SK-N-SH (cell line): ENCODE data around the gene COL23A1. TPM values are rescaled to one million over a fixed set of nuclear protein-coding genes. Genes with fewer than 3 reads are reported as not detected.

Experiments
- CTCF ChIA-PET: fragments of 300-600, 350-600 bp; formaldehyde crosslinking; extraction: SDS; loops from one replicate; lab custom pipeline; 2021; lab: Yijun Ruan, JAX
- POLR2A ChIA-PET: fragments of 350-600 bp; sonication (Branson Sonifier 250); formaldehyde crosslinking; extraction: SDS; loops from one replicate; lab custom pipeline; 2020; ENCODE audit warnings: antibody characterized with exemption, inconsistent platforms; lab: Yijun Ruan, JAX
- DNase-seq: peaks from one replicate; pipeline ENCODE4 v3.0.0; 2012
- H2AFZ ChIP-seq: fragments of 200-600 bp; sonication (generic); 2 replicates; pipeline ENCODE4 v1.8.1; 2016; ENCODE audit warnings: antibody characterized with exemption, mild to moderate bottlenecking, low read depth
- H3F3A ChIP-seq: fragments of 200-600 bp; sonication (generic); replicated peaks from 2 replicates; pipeline ENCODE3; 2016; ENCODE audit warnings: antibody characterized with exemption, mild to moderate bottlenecking; ENCODE audit not compliant: insufficient read depth
- H3K27ac ChIP-seq, 2 experiments: fragments of 200-500 bp in 1 of 2; fragments of 200-600 bp in 1 of 2; sonication (Bioruptor generic) in 1 of 2; sonication (generic), shearing (Covaris generic) in 1 of 2; 2 replicates each; pipeline versions ENCODE4 v1.5.1 to v1.6.1; 2014 to 2016; ENCODE audit warnings: low read depth in 2 of 2, inconsistent platforms in 1 of 2, low read length in 1 of 2, mild to moderate bottlenecking in 1 of 2, mixed read lengths in 1 of 2
- H3K27me3 ChIP-seq: fragments of 200-600 bp; sonication (generic), shearing (Covaris generic); 2 replicates; pipeline ENCODE4 v1.6.1; 2016; ENCODE audit warnings: mixed run types; ENCODE audit not compliant: insufficient read depth
- H3K36me3 ChIP-seq, 2 experiments: fragments of 200-500 bp in 1 of 2; fragments of 200-600 bp in 1 of 2; sonication (Bioruptor generic) in 1 of 2; sonication (generic) in 1 of 2; replicated peaks in 1 of 2; 2 replicates each; pipeline versions ENCODE3 to v1.5.1; 2014 to 2016; ENCODE audit warnings: low read length in 1 of 2, mild to moderate bottlenecking in 1 of 2; ENCODE audit not compliant: insufficient read depth in 2 of 2, control insufficient read depth in 1 of 2
- H3K4me1 ChIP-seq, 2 experiments: fragments of 200-500 bp in 1 of 2; fragments of 200-600 bp in 1 of 2; sonication (Bioruptor generic) in 1 of 2; sonication (generic), shearing (Covaris generic) in 1 of 2; 2 replicates each; pipeline versions ENCODE4 v1.5.1 to v1.6.1; 2014 to 2016; ENCODE audit warnings: low read depth in 1 of 2, low read length in 1 of 2, mixed run types in 1 of 2; ENCODE audit not compliant: insufficient read depth in 2 of 2, control insufficient read depth in 1 of 2
- H3K4me2 ChIP-seq: fragments of 200-600 bp; sonication (generic), shearing (Covaris generic); 2 replicates; pipeline ENCODE4 v1.6.1; 2017; ENCODE audit warnings: mixed run types
- H3K4me3 ChIP-seq, 2 experiments: fragments of 200-500 bp in 1 of 2; fragments of 200-600 bp in 1 of 2; sonication (Bioruptor generic) in 1 of 2; sonication (generic), shearing (Covaris generic) in 1 of 2; 2 replicates each; pipeline versions ENCODE4 v1.5.1 to v1.8.1; 2014 to 2016; ENCODE audit warnings: low read depth in 2 of 2, inconsistent platforms in 1 of 2, low read length in 1 of 2, mild to moderate bottlenecking in 1 of 2, mixed read lengths in 1 of 2, moderate library complexity in 1 of 2
- H3K79me2 ChIP-seq: fragments of 200-600 bp; sonication (generic); 2 replicates; pipeline ENCODE4 v1.8.1; 2017; ENCODE audit warnings: mild to moderate bottlenecking; ENCODE audit not compliant: insufficient read depth
- H3K9ac ChIP-seq: fragments of 200-600 bp; sonication (generic); 2 replicates; pipeline ENCODE4 v1.6.1; 2017; ENCODE audit warnings: mixed run types
- H3K9me2 ChIP-seq: fragments of 200-600 bp; sonication (generic); 2 replicates; pipeline ENCODE4 v1.6.1; 2017; ENCODE audit warnings: mixed run types
- H3K9me3 ChIP-seq: fragments of 200-600 bp; sonication (generic); 2 replicates; pipeline ENCODE4 v1.6.1; 2017; ENCODE audit warnings: mixed run types, mild to moderate bottlenecking, moderate library complexity
- H4K20me1 ChIP-seq: fragments of 200-600 bp; sonication (generic); 2 replicates; pipeline ENCODE4 v1.6.1; 2017; ENCODE audit warnings: mild to moderate bottlenecking, mixed run types; ENCODE audit not compliant: insufficient read depth
- EP300 ChIP-seq, 2 experiments: IDR thresholded peaks; 2 replicates each; pipeline versions ENCODE4 v1.4.0 to v1.6.1; 2012; ENCODE audit warnings: borderline replicate concordance in 1 of 2, low read depth in 1 of 2, low read length in 1 of 2
- FOSL2 ChIP-seq: IDR thresholded peaks from 2 replicates; pipeline ENCODE4 v1.4.0; 2012; ENCODE audit warnings: low read depth, mild to moderate bottlenecking, moderate library complexity, borderline replicate concordance
- FOXJ3 ChIP-seq: sonication (generic); formaldehyde crosslinking; IDR thresholded peaks from 2 replicates; pipeline ENCODE4 v1.5.1; 2020; ENCODE audit warnings: mild to moderate bottlenecking, missing genetic modification reagents
- FOXM1 ChIP-seq: IDR thresholded peaks from 2 replicates; pipeline ENCODE4 v1.4.0; 2012; ENCODE audit warnings: low read depth, mild to moderate bottlenecking
- GATA2 ChIP-seq: sonication (generic); formaldehyde crosslinking; IDR thresholded peaks from 2 replicates; pipeline ENCODE4 v1.5.0; 2020; ENCODE audit warnings: mild to moderate bottlenecking, missing genetic modification reagents
- IRF3 ChIP-seq: fragments of 150-350 bp; IDR thresholded peaks from 2 replicates; pipeline ENCODE4 v1.6.1; 2016; ENCODE audit warnings: mild to moderate bottlenecking, low read depth, low read length
- JUND ChIP-seq: IDR thresholded peaks from 2 replicates; pipeline ENCODE4 v1.4.0; 2012
- MEF2A ChIP-seq: IDR thresholded peaks from 2 replicates; pipeline ENCODE4 v1.4.0; 2012; ENCODE audit warnings: low read depth, borderline replicate concordance
- NFIC ChIP-seq: IDR thresholded peaks from 2 replicates; pipeline ENCODE4 v1.4.0; 2012; ENCODE audit warnings: borderline replicate concordance
- NRF1 ChIP-seq: IDR thresholded peaks from 2 replicates; pipeline ENCODE4 v1.6.1; 2012; ENCODE audit warnings: low read depth, mild to moderate bottlenecking, low read length
- PBX3 ChIP-seq: IDR thresholded peaks from 2 replicates; pipeline ENCODE4; 2012
- REST ChIP-seq: IDR thresholded peaks from 2 replicates; pipeline ENCODE4 v1.6.1; 2012; ENCODE audit warnings: mild to moderate bottlenecking, low read depth, low read length, moderate library complexity
- RFX5 ChIP-seq: IDR thresholded peaks from 2 replicates; pipeline ENCODE4 v1.6.1; 2012; ENCODE audit warnings: mild to moderate bottlenecking, improper control_type of control experiment, low read length
- SIN3A ChIP-seq: IDR thresholded peaks from 2 replicates; pipeline ENCODE4 v1.6.1; 2012; ENCODE audit warnings: low read depth, mild to moderate bottlenecking, low read length, moderate library complexity, borderline replicate concordance
- SMC3 ChIP-seq: IDR thresholded peaks from 2 replicates; pipeline ENCODE4 v1.6.1; 2012; ENCODE audit warnings: low read depth, low read length, improper control_type of control experiment
- TAF1 ChIP-seq: IDR thresholded peaks from 2 replicates; pipeline ENCODE4 v1.6.1; 2012; ENCODE audit warnings: low read depth, mild to moderate bottlenecking, low read length, moderate library complexity, borderline replicate concordance
- TEAD4 ChIP-seq: IDR thresholded peaks from 2 replicates; pipeline ENCODE4 v1.4.0; 2012; ENCODE audit warnings: mild to moderate bottlenecking, borderline replicate concordance; ENCODE audit not compliant: insufficient read depth
- YY1 ChIP-seq: IDR thresholded peaks from 2 replicates; pipeline ENCODE4 v1.4.0; 2012; ENCODE audit warnings: low read depth, mild to moderate bottlenecking
- WGBS: methylation state at CpG from one replicate; pipeline ENCODE4 v1.1.6; 2017; ENCODE audit warnings: low lambda C conversion rate; 5-methylcytosine and 5-hydroxymethylcytosine counted together
- polyA plus RNA-seq, 3 experiments: library from polyadenylated mRNA; depleted of rRNA; stranded (reverse); fragments of >200 nt; gene quantifications; 2 replicates each; pipeline ENCODE4 v1.2.3, GENCODE V29; 2012
- TF ChIP-seq, protein P1 (sequence below): fragments of 150-350 bp; IDR thresholded peaks from 2 replicates; pipeline ENCODE4 v1.6.1; 2017; ENCODE audit warnings: antibody characterized with exemption, low read length, low read depth, borderline replicate concordance
- TF ChIP-seq, protein P2 (sequence below): IDR thresholded peaks from 2 replicates; pipeline ENCODE4 v1.4.0; 2012; ENCODE audit warnings: low read depth, borderline replicate concordance

Gene COL23A1
- polyA plus RNA-seq, 1 of the 3 experiments (the other 2 are of a cell fraction), result 0.10 TPM

DNA sequence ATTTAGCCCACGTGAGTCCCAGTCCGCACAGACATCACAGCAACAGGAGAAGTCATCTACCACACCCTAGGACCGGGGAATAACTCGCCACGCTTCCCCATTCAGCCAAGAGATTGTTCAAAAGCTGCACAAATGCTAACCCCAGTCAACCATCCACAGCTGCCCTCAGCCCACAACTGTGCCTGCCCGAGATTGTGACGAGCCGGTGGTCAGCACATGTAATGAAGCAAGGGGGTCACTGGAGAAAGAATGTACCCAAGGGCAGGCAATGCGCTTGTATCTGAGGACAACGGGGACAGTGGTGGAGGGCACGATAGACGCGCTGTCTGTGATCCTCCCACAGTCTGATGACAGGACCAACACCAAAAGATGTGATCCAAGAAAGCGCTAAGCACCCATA is 67.8 kb downstream of the COL23A1 start:
- POLR2A ChIA-PET, result no interaction called here
- H3K9me3 ChIP-seq, result peaks cover 3% of the 10 kb centered on the region; the same call in 1 of the 2 replicates
- H4K20me1 ChIP-seq, result no peaks in the 10 kb centered on the region
- TF ChIP-seq FOXM1 (no peak), GATA2 (CRISPR knock-in tag) (no peak), FOSL2 (no peak), SIN3A (no peak), REST (no peak), NRF1 (no peak), TAF1 (no peak), FOXJ3 (CRISPR knock-in tag) (no peak), RFX5 (no peak), NFIC (no peak), MEF2A (no peak), JUND (no peak), EP300 (IDR thresholded peaks at IDR 0.05; ENCODE audit: borderline replicate concordance in 1 of 2, low read depth in 1 of 2, low read length in 1 of 2) (no peak), TEAD4 (no peak), YY1 (no peak), SMC3 (no peak), PBX3 (no peak), IRF3 (no peak)
- TF ChIP-seq, protein P1, sequence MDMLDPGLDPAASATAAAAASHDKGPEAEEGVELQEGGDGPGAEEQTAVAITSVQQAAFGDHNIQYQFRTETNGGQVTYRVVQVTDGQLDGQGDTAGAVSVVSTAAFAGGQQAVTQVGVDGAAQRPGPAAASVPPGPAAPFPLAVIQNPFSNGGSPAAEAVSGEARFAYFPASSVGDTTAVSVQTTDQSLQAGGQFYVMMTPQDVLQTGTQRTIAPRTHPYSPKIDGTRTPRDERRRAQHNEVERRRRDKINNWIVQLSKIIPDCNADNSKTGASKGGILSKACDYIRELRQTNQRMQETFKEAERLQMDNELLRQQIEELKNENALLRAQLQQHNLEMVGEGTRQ, result no peak
- TF ChIP-seq, protein P2, sequence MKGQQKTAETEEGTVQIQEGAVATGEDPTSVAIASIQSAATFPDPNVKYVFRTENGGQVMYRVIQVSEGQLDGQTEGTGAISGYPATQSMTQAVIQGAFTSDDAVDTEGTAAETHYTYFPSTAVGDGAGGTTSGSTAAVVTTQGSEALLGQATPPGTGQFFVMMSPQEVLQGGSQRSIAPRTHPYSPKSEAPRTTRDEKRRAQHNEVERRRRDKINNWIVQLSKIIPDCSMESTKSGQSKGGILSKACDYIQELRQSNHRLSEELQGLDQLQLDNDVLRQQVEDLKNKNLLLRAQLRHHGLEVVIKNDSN, result no peak
- no peak overlapping the region for H3K9ac ChIP-seq
- no peaks in the 10 kb centered on the region for H3K9me2 ChIP-seq
- H2AFZ ChIP-seq, result no peak overlapping the region
- WGBS, result 66% methylated on average over 14 of the region's 14 CpGs
- H3K4me2 ChIP-seq, result no peak overlapping the region
- no peak for DNase-seq
- H3F3A ChIP-seq, result no peaks in the 10 kb centered on the region
- CTCF ChIA-PET, result no interaction called here
- H3K27me3 ChIP-seq, result no peaks in the 10 kb centered on the region
- no peaks in the 10 kb centered on the region for H3K36me3 ChIP-seq
- H3K79me2 ChIP-seq, result no peaks in the 10 kb centered on the region
- H3K4me1 ChIP-seq, result peaks cover 0 to 11% of the 10 kb centered on the region in 2 experiments; a peak in 1 of 4 replicates
- no peak overlapping the region for H3K4me3 ChIP-seq
- H3K27ac ChIP-seq, result no peak overlapping the region
